K562 (cell line): ENCODE data around the gene FIS1. TPM values are rescaled to one million over a fixed set of nuclear protein-coding genes. Genes with fewer than 3 reads are reported as not detected.

Source experiments
- GATAD2A ChIP-seq: fragments of 450-650 bp; IDR thresholded peaks from 2 replicates; pipeline ENCODE4 v1.6.1; 2017
- GTF2E2 ChIP-seq: fragments of 200-800 bp; sonication (Bioruptor generic); IDR thresholded peaks from 2 replicates; pipeline ENCODE4 v1.6.1; 2016; ENCODE audit warnings: missing genetic modification characterization, missing compliant biosample characterization
- MTF1 ChIP-seq: fragments of 250-450 bp; sonication (Bioruptor Pico); IDR thresholded peaks from 2 replicates; pipeline ENCODE4 v1.9.0; 2021; ENCODE audit warnings: moderate library complexity, mild to moderate bottlenecking, inconsistent platforms, borderline replicate concordance
- RFX5 ChIP-seq: IDR thresholded peaks from 2 replicates; pipeline ENCODE4 v1.6.1; 2011; ENCODE audit warnings: low read depth, mild to moderate bottlenecking, improper control_type of control experiment, low read length
- SP1 ChIP-seq: sonication (generic); formaldehyde crosslinking; IDR thresholded peaks from 2 replicates; pipeline ENCODE4 v1.8.1; 2022; ENCODE audit warnings: mild to moderate bottlenecking, missing genetic modification reagents
- TCF7 ChIP-seq: sonication (generic); IDR thresholded peaks from 2 replicates; pipeline ENCODE4 v1.6.1; 2016; ENCODE audit warnings: antibody characterized with exemption, borderline replicate concordance
- TGIF2 ChIP-seq: sonication (generic); formaldehyde crosslinking; IDR thresholded peaks from 2 replicates; pipeline ENCODE4 v1.8.1; 2022; ENCODE audit warnings: mild to moderate bottlenecking, missing genetic modification reagents, moderate library complexity
- ZNF165 ChIP-seq: fragments of 250-450 bp; sonication (Bioruptor Pico); IDR thresholded peaks from 2 replicates; pipeline ENCODE4 v1.4.0; 2020; ENCODE audit warnings: borderline replicate concordance
- ZNF589 ChIP-seq: fragments of 200-800 bp; sonication (Bioruptor generic); IDR thresholded peaks from 2 replicates; pipeline ENCODE4 v1.6.1; 2016; ENCODE audit warnings: low read depth, missing genetic modification characterization, missing compliant biosample characterization
- polyA plus RNA-seq, 8 experiments: library from polyadenylated mRNA; depleted of rRNA in 4 of 8; stranded (reverse) in 5 of 8; unstranded in 3 of 8; fragments of >200 nt; fragmentation: Nextera tagmentation in 2 of 8; fragmentation: Illumina TruSeq in 1 of 8; extraction: Ambion mirVana in 2 of 8; extraction: Trizol in 1 of 8; gene quantifications; 2 replicates each; pipeline versions ENCODE4 v1.2.1 to v1.2.3, GENCODE V29; 2011 to 2014; ENCODE audit warnings: inconsistent platforms in 1 of 8, missing spikeins in 1 of 8
- total RNA-seq, 7 experiments: library from RNA; depleted of rRNA in 6 of 7; stranded (reverse); fragments of >200 nt in 6 of 7; fragmentation: Illumina TruSeq in 2 of 7; extraction: Trizol in 2 of 7; gene quantifications; 2 replicates each; pipeline versions ENCODE4 v1.2.1 to v1.2.3, GENCODE V29; 2011 to 2021; ENCODE audit warnings: low replicate concordance in 1 of 7
- TF ChIP-seq, protein P1 (sequence below): fragments of 200-600 bp; sonication (generic); IDR thresholded peaks from one replicate; pipeline ENCODE4 v1.6.1; 2012; ENCODE audit warnings: mild to moderate bottlenecking, low read depth, low read length, inconsistent platforms
- TF ChIP-seq, protein P2 (sequence below): fragments of 450-650 bp; IDR thresholded peaks from 2 replicates; pipeline ENCODE4 v1.7.0; 2016; ENCODE audit warnings: borderline replicate concordance
- TF ChIP-seq, protein P3 (sequence below): fragments of 250-450 bp; sonication (Bioruptor Pico); IDR thresholded peaks from 2 replicates; pipeline ENCODE4 v1.5.0; 2020; ENCODE audit warnings: mild to moderate bottlenecking, borderline replicate concordance

FIS1 gene
- total and polyA plus RNA-seq, 9 of the 15 experiments (the other 6 are each of a cell fraction or from before 2014, with no cell fraction given), result 86.0 to 257 (median 144) TPM

DNA sequence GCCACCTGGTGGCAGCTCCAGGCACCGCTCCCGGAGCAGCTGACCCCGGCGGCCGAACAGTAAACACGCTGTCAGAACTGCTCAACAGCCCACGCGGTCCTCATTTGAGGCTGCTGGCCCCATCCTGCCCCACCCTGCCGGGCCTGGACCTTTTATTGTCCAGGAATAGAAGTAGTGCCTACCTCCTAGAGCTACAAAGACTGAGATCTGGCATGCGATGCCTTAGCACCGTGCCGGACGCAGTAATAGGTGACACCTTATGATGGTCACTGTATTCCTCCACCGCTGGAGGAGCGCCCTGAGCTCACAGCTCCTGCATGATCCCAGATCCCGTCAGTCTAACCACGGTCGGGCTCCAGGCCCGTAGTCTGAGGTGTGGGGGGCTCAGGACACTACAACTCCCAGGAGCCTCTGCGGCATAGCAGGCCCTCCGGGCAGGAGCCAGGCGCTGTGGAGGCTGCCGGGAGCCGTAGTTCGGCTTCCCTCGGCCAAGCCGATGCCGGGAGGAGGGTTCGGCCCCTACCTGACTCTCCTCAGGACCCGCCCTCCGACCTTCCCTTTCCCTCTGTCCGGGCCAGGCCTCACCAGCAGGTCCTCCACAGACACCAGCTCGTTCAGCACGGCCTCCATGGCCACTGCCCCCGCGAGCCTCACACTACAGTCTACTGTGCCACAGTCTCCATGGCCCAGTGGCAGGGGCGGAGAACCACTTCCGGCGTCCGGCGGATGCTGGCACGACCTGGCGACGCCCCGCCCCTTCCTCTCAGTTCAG is at the start of gene FIS1 (continued):
- TF ChIP-seq, protein P1, sequence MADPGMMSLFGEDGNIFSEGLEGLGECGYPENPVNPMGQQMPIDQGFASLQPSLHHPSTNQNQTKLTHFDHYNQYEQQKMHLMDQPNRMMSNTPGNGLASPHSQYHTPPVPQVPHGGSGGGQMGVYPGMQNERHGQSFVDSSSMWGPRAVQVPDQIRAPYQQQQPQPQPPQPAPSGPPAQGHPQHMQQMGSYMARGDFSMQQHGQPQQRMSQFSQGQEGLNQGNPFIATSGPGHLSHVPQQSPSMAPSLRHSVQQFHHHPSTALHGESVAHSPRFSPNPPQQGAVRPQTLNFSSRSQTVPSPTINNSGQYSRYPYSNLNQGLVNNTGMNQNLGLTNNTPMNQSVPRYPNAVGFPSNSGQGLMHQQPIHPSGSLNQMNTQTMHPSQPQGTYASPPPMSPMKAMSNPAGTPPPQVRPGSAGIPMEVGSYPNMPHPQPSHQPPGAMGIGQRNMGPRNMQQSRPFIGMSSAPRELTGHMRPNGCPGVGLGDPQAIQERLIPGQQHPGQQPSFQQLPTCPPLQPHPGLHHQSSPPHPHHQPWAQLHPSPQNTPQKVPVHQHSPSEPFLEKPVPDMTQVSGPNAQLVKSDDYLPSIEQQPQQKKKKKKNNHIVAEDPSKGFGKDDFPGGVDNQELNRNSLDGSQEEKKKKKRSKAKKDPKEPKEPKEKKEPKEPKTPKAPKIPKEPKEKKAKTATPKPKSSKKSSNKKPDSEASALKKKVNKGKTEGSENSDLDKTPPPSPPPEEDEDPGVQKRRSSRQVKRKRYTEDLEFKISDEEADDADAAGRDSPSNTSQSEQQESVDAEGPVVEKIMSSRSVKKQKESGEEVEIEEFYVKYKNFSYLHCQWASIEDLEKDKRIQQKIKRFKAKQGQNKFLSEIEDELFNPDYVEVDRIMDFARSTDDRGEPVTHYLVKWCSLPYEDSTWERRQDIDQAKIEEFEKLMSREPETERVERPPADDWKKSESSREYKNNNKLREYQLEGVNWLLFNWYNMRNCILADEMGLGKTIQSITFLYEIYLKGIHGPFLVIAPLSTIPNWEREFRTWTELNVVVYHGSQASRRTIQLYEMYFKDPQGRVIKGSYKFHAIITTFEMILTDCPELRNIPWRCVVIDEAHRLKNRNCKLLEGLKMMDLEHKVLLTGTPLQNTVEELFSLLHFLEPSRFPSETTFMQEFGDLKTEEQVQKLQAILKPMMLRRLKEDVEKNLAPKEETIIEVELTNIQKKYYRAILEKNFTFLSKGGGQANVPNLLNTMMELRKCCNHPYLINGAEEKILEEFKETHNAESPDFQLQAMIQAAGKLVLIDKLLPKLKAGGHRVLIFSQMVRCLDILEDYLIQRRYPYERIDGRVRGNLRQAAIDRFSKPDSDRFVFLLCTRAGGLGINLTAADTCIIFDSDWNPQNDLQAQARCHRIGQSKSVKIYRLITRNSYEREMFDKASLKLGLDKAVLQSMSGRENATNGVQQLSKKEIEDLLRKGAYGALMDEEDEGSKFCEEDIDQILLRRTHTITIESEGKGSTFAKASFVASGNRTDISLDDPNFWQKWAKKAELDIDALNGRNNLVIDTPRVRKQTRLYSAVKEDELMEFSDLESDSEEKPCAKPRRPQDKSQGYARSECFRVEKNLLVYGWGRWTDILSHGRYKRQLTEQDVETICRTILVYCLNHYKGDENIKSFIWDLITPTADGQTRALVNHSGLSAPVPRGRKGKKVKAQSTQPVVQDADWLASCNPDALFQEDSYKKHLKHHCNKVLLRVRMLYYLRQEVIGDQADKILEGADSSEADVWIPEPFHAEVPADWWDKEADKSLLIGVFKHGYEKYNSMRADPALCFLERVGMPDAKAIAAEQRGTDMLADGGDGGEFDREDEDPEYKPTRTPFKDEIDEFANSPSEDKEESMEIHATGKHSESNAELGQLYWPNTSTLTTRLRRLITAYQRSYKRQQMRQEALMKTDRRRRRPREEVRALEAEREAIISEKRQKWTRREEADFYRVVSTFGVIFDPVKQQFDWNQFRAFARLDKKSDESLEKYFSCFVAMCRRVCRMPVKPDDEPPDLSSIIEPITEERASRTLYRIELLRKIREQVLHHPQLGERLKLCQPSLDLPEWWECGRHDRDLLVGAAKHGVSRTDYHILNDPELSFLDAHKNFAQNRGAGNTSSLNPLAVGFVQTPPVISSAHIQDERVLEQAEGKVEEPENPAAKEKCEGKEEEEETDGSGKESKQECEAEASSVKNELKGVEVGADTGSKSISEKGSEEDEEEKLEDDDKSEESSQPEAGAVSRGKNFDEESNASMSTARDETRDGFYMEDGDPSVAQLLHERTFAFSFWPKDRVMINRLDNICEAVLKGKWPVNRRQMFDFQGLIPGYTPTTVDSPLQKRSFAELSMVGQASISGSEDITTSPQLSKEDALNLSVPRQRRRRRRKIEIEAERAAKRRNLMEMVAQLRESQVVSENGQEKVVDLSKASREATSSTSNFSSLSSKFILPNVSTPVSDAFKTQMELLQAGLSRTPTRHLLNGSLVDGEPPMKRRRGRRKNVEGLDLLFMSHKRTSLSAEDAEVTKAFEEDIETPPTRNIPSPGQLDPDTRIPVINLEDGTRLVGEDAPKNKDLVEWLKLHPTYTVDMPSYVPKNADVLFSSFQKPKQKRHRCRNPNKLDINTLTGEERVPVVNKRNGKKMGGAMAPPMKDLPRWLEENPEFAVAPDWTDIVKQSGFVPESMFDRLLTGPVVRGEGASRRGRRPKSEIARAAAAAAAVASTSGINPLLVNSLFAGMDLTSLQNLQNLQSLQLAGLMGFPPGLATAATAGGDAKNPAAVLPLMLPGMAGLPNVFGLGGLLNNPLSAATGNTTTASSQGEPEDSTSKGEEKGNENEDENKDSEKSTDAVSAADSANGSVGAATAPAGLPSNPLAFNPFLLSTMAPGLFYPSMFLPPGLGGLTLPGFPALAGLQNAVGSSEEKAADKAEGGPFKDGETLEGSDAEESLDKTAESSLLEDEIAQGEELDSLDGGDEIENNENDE, result no peak
- no peak for TF ChIP-seq ZNF165
- no peak for TF ChIP-seq RFX5
- TF ChIP-seq, protein P2, sequence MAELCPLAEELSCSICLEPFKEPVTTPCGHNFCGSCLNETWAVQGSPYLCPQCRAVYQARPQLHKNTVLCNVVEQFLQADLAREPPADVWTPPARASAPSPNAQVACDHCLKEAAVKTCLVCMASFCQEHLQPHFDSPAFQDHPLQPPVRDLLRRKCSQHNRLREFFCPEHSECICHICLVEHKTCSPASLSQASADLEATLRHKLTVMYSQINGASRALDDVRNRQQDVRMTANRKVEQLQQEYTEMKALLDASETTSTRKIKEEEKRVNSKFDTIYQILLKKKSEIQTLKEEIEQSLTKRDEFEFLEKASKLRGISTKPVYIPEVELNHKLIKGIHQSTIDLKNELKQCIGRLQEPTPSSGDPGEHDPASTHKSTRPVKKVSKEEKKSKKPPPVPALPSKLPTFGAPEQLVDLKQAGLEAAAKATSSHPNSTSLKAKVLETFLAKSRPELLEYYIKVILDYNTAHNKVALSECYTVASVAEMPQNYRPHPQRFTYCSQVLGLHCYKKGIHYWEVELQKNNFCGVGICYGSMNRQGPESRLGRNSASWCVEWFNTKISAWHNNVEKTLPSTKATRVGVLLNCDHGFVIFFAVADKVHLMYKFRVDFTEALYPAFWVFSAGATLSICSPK, result no peak
- TF ChIP-seq TCF7, result 0 out of 2 replicates have a peak, but pooled peaks have one; percentile 14
- TF ChIP-seq, protein P3, sequence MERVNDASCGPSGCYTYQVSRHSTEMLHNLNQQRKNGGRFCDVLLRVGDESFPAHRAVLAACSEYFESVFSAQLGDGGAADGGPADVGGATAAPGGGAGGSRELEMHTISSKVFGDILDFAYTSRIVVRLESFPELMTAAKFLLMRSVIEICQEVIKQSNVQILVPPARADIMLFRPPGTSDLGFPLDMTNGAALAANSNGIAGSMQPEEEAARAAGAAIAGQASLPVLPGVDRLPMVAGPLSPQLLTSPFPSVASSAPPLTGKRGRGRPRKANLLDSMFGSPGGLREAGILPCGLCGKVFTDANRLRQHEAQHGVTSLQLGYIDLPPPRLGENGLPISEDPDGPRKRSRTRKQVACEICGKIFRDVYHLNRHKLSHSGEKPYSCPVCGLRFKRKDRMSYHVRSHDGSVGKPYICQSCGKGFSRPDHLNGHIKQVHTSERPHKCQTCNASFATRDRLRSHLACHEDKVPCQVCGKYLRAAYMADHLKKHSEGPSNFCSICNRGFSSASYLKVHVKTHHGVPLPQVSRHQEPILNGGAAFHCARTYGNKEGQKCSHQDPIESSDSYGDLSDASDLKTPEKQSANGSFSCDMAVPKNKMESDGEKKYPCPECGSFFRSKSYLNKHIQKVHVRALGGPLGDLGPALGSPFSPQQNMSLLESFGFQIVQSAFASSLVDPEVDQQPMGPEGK (CRISPR knock-in tag), result 0 out of 2 replicates have a peak, but pooled peaks have one; percentile 16
- TF ChIP-seq ZNF589, result no peak
- TF ChIP-seq MTF1, result no peak
- no peak for TF ChIP-seq GATAD2A
- peak; percentile 39; the same call in 1 of the 2 replicates for TF ChIP-seq TGIF2 (CRISPR knock-in tag)
- TF ChIP-seq GTF2E2 (tag), result no peak
- peak; percentile 69 for TF ChIP-seq SP1 (CRISPR knock-in tag)
